ENCODE measurements around the gene DENND2A. TPM values are rescaled to one million over a fixed set of nuclear protein-coding genes. Genes with fewer than 3 reads are reported as not detected.
"Not testable (repeated sequence)": the region's sequence is repeated elsewhere in the genome, so short reads cannot be mapped to it uniquely, and the experiment has no call there.

Gene DENND2A
- total RNA-seq, 1 experiment from 2014 or later: 0.02 TPM

GRCh38 chr7:140593672-140593982, 47.0 kb downstream of the DENND2A start:
- DNase-seq (ENCODE audit: extremely low read depth, low read depth): no peak

- no peak for DNase-seq (ENCODE audit: extremely low read depth, low read depth)
These were observed 47.5 kb downstream of the DENND2A start for GRCh38 chr7:140592964-140593671.

- DNase-seq (ENCODE audit: extremely low read depth, low read depth): no peak
These were observed 49.3 kb downstream of the DENND2A start for GRCh38 chr7:140591180-140591902.

GRCh38 chr7:140587243-140587642, 53.4 kb downstream of the DENND2A start:
- DNase-seq (ENCODE audit: extremely low read depth, low read depth): no peak

- no peak for DNase-seq (ENCODE audit: extremely low read depth, low read depth)
These were observed 54.1 kb downstream of the DENND2A start for GRCh38 chr7:140586516-140586915.

GRCh38 chr7:140585333-140585732, 55.3 kb downstream of the DENND2A start:
- no peak for DNase-seq (ENCODE audit: extremely low read depth, low read depth)

- no peak for DNase-seq (ENCODE audit: extremely low read depth, low read depth)
These were observed 56.3 kb downstream of the DENND2A start for GRCh38 chr7:140584195-140584851.

- no peak for DNase-seq (ENCODE audit: extremely low read depth, low read depth)
These were observed 59.2 kb downstream of the DENND2A start for GRCh38 chr7:140581411-140581810.

- DNase-seq (ENCODE audit: extremely low read depth, low read depth): no peak
These were observed 63.0 kb downstream of the DENND2A start for GRCh38 chr7:140577651-140578050.

- DNase-seq (ENCODE audit: extremely low read depth, low read depth): no peak
These were observed 64.0 kb downstream of the DENND2A start for GRCh38 chr7:140576589-140576988.

- DNase-seq (ENCODE audit: extremely low read depth, low read depth): no peak
These were observed 69.0 kb downstream of the DENND2A start for GRCh38 chr7:140571538-140572122.

GRCh38 chr7:140570120-140570519, 70.5 kb downstream of the DENND2A start:
- DNase-seq (ENCODE audit: extremely low read depth, low read depth): no peak

- no peak for DNase-seq (ENCODE audit: extremely low read depth, low read depth)
These were observed 72.4 kb downstream of the DENND2A start for GRCh38 chr7:140568021-140568813.

GRCh38 chr7:140566186-140566585, 74.4 kb downstream of the DENND2A start:
- DNase-seq (ENCODE audit: extremely low read depth, low read depth): not testable (repeated sequence)

- not testable (repeated sequence) for DNase-seq (ENCODE audit: extremely low read depth, low read depth)
These were observed 74.9 kb downstream of the DENND2A start for GRCh38 chr7:140565761-140566160.

GRCh38 chr7:140564643-140565042, 76.0 kb downstream of the DENND2A start:
- no peak for DNase-seq (ENCODE audit: extremely low read depth, low read depth)

GRCh38 chr7:140562926-140563481, 77.6 kb downstream of the DENND2A start:
- DNase-seq (ENCODE audit: extremely low read depth, low read depth): no peak

- no peak for DNase-seq (ENCODE audit: extremely low read depth, low read depth)
These were observed 81.2 kb downstream of the DENND2A start for GRCh38 chr7:140559410-140559809.

GRCh38 chr7:140557809-140558518, 82.6 kb downstream of the DENND2A start:
- no peak for DNase-seq (ENCODE audit: extremely low read depth, low read depth)

- no peak for DNase-seq (ENCODE audit: extremely low read depth, low read depth)
These were observed 83.5 kb downstream of the DENND2A start for GRCh38 chr7:140557069-140557468.

Data from NCI-H460 (cell line).